Activated effector memory CD4-positive, alpha-beta T cell treated with Interleukin-2 at 50 U/mL for 16 hours (primary cell): ENCODE measurements around the gene ADAMTS5.

Source experiments
- DNase-seq: peaks from one replicate; pipeline ENCODE4 v3.0.0-alpha.2; 2020

The ADAMTS5 gene

GRCh38 chr21:26967062-26967913 lies at the start of gene ADAMTS5:
ADAMTS5 (minus strand) TSS chr21:26967088; CDS start chr21:26966391, 697 bp downstream.
- no peak for DNase-seq

DNA sequence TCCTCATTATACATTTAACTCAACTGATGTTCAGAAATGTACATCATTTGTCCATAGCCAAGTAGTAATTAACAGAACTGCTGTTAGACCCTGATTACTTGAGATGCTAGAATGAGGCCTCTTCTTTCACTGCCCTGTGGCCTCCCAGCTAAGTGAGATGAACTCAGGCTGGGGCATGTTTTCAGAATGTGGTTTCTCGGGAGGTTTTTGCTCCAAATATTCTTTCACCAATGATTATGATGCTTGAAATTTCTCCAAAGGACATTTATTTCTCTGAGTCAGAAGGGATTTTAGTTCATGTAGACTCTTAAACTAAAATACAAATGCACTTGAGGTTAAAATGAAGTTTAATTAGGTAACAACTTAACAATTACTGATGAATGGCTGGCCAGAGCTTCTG lies 34.6 kb upstream of the ADAMTS5 start:
- DNase-seq = no peak

DNA sequence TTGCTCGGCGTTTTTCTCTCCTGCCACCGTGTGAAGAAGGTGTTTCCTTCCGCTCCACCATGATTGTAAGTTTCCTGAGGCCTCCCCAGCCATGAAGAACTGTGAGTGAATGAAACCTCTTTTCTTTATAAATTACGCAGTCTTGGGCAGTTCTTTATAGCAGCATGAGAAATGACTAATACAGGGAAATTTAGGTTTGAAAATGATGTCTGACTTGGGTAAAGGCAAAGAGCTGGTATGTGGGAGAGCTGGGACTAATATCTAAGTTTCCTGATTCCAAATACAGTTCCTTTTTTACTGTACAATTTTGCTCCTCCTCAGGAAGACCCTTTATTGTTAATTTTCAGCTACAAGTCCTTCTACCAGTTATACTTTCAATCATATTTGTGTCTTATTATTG lies 16.7 kb upstream of the ADAMTS5 start:
- DNase-seq = no peak

DNA sequence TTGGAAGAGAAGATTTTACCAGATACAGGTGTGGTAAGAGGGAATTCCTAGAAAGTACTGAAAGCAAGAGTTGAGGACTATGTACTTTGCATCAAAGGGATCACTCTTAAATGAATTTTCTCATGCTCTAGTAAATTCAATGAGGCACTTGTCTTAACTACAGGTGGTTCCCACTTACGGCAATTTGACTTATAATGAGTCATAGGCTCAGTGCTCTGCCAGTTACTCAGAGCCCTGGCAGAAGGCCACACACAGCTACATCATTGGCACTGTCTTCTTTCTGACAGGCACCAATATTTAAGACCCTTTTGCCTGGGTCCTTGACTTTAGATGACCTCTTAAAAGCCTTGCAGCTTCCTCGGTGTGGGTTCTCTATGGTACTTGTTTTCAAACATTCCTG lies 15.9 kb upstream of the ADAMTS5 start:
- no peak for DNase-seq

DNA sequence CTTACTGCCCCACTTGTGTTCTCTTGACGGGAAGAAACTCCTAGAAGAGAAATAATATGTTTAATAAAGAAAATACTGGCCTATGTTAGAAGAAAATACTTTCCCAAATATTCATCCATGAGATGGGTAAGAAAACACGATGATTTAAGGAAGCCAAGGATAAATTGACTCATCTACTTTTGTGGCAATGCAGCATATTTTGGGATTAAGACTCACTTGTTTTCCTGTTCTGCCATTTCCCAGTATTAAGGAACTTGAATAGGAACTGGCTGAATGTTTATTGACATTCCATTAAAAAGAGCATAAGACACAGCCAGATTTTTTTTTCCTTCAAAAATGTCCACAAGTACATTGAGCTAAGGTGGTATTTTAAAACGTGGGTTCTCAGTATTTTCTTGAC lies 10.9 kb upstream of the ADAMTS5 start:
- DNase-seq = no peak

DNA sequence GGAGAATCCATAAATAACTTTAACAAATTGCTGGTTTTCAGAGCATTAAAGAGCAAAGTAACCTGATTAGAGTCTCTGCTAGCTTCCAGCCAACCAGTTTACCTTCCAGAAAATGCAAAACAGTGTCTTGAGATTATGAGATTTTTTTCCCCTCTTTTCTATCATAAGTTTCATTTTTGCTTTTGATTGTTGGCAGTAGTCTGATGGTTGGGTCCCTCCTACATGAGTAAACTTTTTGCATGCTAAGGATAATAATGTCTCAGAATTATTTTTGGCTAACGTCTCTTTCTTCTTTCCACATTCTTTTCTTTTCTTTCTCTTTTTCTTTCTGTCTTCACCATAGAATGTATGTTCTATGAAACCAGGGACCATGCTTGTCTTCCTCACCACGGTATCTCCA lies 6.3 kb upstream of the ADAMTS5 start:
- DNase-seq = no peak

DNA sequence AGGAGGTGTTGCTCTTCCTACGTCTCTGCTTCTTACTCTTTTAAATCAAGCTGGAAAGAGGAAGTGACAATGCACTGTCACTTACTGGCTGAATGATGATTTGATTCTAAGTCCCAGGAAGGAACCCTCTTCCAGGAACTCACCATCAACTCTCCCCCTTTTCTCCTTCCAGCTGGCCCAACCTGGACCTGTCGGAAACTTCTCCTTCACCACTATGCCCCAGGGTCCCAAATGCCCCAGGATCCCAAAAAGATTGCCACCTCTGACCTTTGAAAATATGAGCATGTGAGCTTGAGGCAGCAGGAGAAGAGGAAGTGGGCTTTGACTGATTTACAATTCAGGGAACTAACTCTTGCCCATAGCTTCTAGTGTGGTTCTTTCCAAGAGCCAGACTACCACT lies 5.3 kb upstream of the ADAMTS5 start:
- DNase-seq = no peak

DNA sequence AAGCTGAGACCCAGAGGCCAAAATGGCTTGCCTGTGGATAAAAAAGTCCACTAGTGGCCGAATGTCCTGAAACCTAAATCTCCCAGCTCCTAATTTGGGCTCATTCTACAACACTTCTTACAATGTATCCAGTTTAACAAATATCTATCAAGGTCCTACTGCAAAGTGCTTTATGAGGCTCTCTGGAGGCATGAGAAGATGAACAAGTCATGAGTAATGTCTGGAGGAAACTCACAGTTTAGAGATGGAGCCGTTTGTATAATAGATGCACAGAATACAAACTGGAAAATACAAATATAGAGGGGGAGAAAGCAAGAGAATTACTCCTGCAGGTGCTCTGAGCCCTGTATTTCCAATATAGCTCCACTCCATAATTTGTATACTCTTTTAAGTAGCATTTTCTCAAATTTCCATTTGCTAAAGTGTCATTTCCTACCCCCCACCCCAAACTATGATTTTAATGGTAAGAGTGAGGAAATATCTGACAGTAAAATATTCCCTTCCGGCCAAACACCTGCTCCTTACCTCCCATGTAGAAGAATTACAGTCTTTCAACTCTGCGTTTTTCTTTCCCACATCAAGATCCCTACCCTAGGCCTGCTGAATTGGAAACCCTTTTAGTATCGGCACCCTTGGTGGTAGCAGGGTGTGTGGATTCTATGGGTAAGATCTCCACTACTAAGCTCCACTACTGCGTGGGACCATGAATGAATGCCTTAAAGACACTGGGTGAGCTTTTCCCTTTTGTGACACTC lies 3.3 kb upstream of the ADAMTS5 start:
- DNase-seq = no peak

GRCh38 chr21:26966649-26967061 lies 233 bp downstream of the ADAMTS5 start:
- no peak for DNase-seq

- no peak for DNase-seq
Observed at GRCh38 chr21:26965907-26966581, 844 bp downstream of the ADAMTS5 start.

DNA sequence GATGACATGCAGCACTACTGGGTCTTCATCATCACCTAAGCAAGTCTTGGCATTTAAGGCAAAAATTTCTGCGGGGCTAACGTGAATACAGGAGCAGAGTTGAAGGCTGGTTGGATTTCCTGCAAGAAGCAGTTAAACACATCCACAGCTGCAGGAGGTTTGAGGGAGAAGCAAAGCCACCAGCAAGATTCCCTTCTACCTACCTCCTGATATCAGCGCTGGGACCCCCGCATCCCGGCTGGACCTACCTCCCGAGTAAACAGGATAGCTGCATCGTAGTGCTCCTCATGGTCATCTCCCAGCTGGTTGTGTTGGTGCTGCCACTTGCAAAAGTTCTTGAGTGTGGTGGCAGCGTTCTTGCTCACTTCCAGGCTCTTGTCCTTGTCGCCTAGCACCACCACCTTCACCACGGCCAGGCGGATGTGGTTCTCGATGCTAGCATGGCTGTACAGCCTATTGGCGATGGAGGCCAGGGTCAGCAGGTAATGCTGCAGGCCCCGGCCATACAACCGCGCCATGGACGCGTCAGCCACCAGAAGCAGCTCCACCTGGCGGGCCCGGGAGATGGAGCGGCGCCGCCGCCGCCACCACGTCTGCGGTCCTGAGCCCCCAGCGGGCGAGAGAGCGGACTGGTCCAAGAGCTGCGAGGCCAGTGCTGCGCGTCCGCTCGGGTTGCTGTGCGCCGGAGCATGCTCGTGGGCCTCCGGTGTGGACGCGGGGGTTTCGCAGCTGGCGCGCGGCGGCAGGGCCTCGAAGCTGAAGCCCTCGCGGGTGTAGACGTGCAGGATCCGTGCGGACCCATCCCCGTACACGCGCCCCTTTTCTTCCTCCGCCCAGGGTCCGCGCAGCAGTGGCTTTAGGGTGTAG lies 1.6 kb downstream of the ADAMTS5 start:
- DNase-seq = no peak

GRCh38 chr21:26964170-26964778 lies 2.6 kb downstream of the ADAMTS5 start:
- no peak for DNase-seq

DNA sequence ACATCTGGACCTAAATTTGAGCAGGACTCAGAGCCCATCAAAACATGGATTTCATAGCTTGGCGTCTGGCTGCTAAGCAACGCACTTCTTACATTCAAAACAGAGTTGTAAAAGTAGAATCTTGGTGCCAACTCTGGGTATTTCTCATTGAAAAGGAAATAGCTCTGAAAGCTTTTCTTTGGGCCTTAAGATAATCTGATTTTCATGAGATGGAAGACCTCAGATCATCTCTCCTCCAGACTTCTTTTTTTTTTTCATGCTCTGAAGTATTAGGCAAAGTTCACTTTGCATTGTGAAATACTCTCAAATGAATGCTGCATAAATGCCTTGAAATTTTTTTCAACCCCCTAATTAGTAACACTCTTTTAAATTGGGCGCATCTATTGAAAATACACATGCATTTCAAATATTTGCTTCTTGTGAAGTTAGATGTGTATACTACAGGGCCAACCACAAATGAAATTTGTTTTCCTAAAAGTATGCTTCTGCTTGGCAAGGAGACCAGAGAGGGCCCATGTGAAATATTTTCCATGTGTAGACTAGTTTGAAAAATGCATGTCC lies 4.2 kb downstream of the ADAMTS5 start:
- no peak for DNase-seq

DNA sequence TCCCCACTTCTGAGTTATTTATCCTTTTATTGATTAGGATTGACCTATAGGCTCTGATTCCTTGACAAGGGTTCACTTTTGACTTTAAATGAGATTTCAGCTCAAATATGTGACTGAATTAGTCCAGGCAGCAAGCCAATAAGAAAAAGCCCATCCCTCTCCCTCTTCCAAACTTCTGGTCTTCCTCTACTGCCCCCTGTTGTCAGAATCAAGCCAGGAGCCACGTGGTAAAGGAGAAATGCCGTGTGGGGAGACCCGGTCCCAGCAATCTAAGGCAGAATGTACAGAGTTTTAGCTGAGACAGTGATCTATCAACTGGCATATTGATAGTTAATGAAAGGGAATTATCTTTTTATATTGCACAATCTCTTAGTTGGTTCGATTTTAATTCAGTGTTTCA lies 5.2 kb downstream of the ADAMTS5 start:
- no peak for DNase-seq

DNA sequence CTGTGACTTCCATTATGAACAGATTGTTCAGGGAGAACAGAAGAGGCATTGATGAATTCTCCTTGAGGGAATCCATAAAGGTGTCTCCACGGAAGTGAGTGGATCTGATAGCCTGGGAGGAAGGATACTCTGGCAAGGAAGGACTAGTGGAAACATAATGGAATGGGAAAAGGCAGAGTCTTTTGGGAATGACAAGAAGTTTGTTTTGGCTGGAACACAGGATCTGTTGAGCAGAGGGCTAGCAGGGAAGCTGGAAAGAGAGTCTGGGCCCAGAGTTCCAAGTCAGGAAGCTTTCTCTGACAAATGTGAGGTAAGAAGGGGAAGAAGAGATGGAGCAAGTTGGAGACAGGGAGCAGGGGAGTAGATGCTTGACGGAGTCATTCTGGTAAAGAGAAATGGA lies 8.1 kb downstream of the ADAMTS5 start:
- no peak for DNase-seq

GRCh38 chr21:26956813-26957212 lies 10.1 kb downstream of the ADAMTS5 start:
- no peak for DNase-seq

DNA sequence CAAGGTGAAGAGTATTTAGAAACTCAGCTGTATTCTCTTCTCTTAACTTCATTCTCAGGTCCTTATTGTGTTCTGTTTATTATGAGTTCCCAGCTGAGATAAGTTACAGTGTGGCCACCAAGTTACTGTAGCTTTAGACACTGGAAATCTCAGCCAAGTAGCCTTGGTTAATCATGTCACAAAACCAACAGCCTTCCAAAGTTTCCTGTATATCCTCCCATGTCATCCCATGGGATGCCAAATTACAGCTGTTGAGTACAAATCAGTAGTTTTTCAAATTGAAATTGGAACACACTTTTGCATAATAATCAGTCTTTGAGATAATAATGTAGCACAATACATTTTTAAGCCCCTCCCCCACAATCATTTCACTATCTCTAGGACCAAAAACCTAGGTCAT lies 10.7 kb downstream of the ADAMTS5 start:
- no peak for DNase-seq

DNA sequence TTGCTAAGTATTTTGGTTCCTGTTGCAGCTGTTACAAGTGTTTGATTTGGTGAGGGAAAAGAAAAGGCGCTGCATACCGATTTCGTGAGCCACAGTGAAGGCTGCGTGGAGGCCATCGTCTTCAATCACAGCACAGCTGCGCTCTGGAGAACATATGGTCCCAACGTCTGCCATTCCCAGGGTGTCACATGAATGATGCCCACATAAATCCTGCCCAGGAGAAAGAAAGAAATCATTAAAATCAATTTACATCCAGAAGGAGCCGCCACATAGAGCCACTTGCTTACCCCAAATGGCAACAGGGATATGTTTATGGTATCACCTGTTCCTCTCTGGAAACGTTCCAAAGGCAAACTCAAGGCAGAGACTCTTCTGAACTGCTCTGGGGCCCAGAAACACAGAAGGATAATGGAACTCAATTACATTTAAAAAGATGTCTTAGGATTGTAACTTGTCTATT lies 12.2 kb downstream of the ADAMTS5 start:
- no peak for DNase-seq

DNA sequence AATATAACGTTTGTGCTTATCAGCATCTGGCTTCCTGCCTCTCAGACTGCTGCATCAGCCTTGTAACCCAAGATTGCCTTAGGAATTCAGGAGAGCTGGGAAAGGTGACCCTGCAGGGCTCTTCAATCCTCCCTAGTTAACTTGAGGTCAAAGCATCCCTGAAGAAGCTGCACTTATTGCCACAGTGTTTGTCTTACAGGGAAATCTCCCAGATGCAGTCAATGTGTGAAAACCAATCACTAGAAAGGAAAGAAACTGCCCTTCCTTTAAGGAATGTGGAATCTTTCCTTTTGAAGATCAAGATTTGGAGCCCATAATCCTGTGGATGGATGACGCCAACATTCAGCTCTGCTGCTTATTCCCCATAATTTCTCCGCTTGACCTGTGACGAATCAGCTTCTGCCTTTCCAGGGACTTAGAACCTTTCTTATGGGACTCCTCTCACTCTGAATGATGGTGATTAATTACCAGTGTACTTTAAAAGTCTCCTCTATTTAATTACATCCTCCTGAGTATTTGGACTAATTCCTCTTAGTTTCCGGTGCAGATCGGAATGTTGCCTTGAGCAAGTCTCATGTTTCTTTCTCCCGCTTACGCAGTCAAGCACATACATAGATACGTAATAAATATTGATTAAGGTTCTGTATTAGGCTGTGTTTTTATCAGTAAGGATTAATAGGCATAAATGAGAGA lies 14.4 kb downstream of the ADAMTS5 start:
- DNase-seq = no peak

DNA sequence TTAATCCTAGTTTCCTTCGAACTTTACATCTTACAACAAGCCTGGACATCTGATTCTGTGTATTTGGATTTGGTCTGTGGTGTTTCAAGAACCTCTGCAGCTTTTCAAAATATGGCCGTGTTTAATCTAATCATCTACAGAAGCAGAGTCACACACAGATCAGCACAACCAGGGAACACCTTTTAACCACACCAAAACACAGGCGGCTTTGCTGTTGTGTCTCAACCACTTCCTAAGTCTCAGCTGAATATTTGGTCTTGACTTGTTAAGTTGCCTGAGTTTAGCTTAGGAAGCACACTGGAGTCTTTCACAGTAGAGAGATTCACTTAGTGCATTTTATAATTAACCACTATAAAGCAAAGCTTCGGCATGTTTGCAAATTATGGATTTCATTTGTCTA lies 17.1 kb downstream of the ADAMTS5 start:
- DNase-seq = no peak

DNA sequence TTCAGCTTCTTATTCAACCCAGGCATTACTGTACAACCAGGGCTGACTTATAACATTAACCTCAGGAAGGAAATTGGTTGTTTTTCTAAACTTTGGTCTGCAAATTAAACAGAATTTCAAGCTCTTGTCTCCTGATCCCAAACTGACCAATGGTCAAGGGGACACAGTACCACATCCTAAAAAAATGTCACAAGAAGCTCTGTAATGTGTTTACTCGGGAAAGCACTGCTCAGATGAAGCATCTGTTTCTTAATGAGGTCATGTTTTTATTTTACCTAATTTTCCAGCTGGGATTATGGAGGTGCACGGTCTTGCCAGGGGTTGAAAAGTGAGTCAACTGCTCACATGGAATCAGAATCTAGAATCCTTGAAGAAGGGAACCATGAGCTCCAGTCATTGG lies 18.7 kb downstream of the ADAMTS5 start:
- DNase-seq = no peak
